D341Med (cell line): ENCODE data around the gene PHAF1.

Source experiments
- DNase-seq: peaks from one replicate; pipeline ENCODE4 v3.0.0; 2012; ENCODE audit warnings: low spot score

Gene PHAF1

GRCh38 chr16:67180166-67180565, 70.4 kb downstream of the PHAF1 start:
- DNase-seq: no peak

GRCh38 chr16:67181346-67181745, 71.6 kb downstream of the PHAF1 start:
- no peak for DNase-seq

GRCh38 chr16:67182288-67182687, 72.5 kb downstream of the PHAF1 start:
- DNase-seq: no peak

- no peak for DNase-seq
These were observed 73.5 kb downstream of the PHAF1 start for GRCh38 chr16:67183284-67183626.

GRCh38 chr16:67183627-67184452, 74.1 kb downstream of the PHAF1 start, which contains the start of gene MATCAP1:
Gene MATCAP1 (minus strand): TSS chr16:67183963. CDS start chr16:67180610, 3,353 bp downstream.
- DNase-seq: peak; percentile 94

- DNase-seq: peak; percentile 70
These were observed 74.8 kb downstream of the PHAF1 start for GRCh38 chr16:67184453-67184994.

- DNase-seq: peak; percentile 72
These were observed 75.4 kb downstream of the PHAF1 start for GRCh38 chr16:67184995-67185650.

- no peak for DNase-seq
These were observed 76.0 kb downstream of the PHAF1 start for GRCh38 chr16:67185651-67186134.

- no peak for DNase-seq
These were observed 76.8 kb downstream of the PHAF1 start for GRCh38 chr16:67186550-67186950.

GRCh38 chr16:67187175-67187890, 77.6 kb downstream of the PHAF1 start:
- DNase-seq: no peak

- no peak for DNase-seq
These were observed 78.6 kb downstream of the PHAF1 start for GRCh38 chr16:67188323-67188722.

GRCh38 chr16:67188798-67189197, 79.1 kb downstream of the PHAF1 start:
- no peak for DNase-seq

- no peak for DNase-seq
These were observed 80.3 kb downstream of the PHAF1 start, which contains the start of gene EXOC3L1 for GRCh38 chr16:67190041-67190440. Gene EXOC3L1 (minus strand): TSS chr16:67190136. CDS start chr16:67189676, 460 bp downstream.

- DNase-seq: no peak
These were observed 81.0 kb downstream of the PHAF1 start for GRCh38 chr16:67190448-67191399.

GRCh38 chr16:67191411-67191994, 81.8 kb downstream of the PHAF1 start:
- no peak for DNase-seq

- peak; percentile 95 for DNase-seq
These were observed 82.4 kb downstream of the PHAF1 start, which contains the start of gene E2F4 for GRCh38 chr16:67191995-67192681. Gene E2F4 (plus strand): TSS chr16:67192155. CDS start chr16:67192228, 73 bp downstream.

GRCh38 chr16:67192781-67193361, 83.1 kb downstream of the PHAF1 start:
- DNase-seq: no peak

- DNase-seq: no peak
These were observed 83.8 kb downstream of the PHAF1 start for GRCh38 chr16:67193536-67193935.

GRCh38 chr16:67194260-67194659, 84.5 kb downstream of the PHAF1 start:
- DNase-seq: no peak

GRCh38 chr16:67195676-67196075, 85.9 kb downstream of the PHAF1 start:
- no peak for DNase-seq
